ENCODE results near the gene MPRIP.

The MPRIP gene

DNA sequence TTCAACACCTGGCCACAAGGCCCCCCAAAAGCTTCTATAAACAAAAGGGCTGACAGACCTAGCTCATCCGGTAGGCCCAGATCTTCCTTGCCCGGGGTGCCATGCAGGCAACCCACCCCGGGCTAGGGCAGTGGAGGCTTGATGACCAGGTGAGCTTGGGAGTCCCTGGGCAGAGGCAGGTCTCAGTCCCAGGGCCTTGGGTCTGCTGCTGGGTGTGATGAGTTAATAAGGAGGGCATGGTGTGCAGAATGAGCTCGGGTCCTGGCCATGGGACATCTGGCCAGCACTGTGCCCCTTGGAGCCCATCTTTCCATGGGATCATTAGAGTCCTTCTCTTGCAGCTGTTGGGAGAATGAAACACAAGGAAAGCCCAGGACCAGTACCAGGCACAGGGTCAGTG, 20.2 kb upstream of the MPRIP start:
- no peak overlapping the region for H3K9ac ChIP-seq
- H4K20me1 ChIP-seq, result no peaks in the 10 kb centered on the region
- H3K27me3 ChIP-seq, result no peaks in the 10 kb centered on the region
- H3K36me3 ChIP-seq, result no peaks in the 10 kb centered on the region
- TF ChIP-seq Cebpa-rat (IDR thresholded peaks at IDR 0.05), result no peak
- H3K27ac ChIP-seq, result no peak overlapping the region
- peaks cover 60% of the 10 kb centered on the region for H3K4me1 ChIP-seq
- H3K4me2 ChIP-seq, result no peak overlapping the region
- H3K9me3 ChIP-seq, result no peaks in the 10 kb centered on the region
- no peak overlapping the region for H3K4me3 ChIP-seq

DNA sequence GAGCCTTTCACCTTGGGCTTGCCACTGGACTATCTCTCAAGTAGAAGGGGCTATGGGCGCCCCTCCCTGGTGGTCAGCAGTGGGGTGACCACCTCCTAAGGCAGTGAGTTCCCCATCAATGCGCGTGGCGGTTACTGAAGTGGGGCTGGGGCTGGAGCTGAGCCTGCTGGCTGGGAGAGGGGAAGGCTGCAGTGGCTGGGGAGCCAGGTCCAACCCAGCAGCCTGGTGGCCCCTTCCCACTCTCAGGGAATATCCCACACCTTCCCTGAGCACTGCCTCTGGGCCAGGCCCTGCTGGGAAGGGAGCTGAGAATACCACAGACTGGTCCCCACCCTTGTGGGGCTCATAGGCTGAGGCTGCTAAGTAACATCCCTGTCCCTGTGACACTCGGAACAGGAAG, 19.8 kb upstream of the MPRIP start:
- H3K4me3 ChIP-seq, result no peak overlapping the region
- H3K36me3 ChIP-seq, result no peaks in the 10 kb centered on the region
- H3K4me1 ChIP-seq, result peaks cover 60% of the 10 kb centered on the region
- no peak for TF ChIP-seq Cebpa-rat (IDR thresholded peaks at IDR 0.05)
- H3K9me3 ChIP-seq, result no peaks in the 10 kb centered on the region
- H3K9ac ChIP-seq, result no peak overlapping the region
- H3K27ac ChIP-seq, result no peak overlapping the region
- H4K20me1 ChIP-seq, result no peaks in the 10 kb centered on the region
- H3K4me2 ChIP-seq, result no peak overlapping the region
- no peaks in the 10 kb centered on the region for H3K27me3 ChIP-seq

DNA sequence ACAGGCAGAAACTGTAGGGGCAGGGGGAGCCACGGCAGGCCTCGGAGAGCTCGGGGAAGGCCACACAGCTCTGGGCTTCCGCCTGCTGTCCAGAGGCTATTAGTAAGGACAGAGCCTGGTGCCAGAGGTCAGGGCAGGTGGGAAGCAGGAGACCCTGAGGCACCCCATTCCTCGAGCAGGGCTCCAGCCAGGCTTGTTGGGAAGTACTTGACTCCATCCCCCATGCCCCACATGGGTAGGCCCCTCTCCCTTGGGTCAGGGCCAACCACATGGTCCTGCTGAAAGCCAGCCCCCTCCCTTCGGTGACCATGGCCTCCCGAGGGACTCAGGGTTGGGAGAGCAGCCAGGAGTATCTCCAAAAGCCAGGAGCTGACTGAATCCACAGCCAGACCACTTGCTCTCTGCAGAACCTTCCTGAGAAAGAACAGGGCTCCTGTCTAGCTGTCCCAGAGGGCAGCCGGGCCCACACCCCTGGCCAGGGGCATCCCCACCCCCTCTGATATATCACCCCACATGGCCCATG, 17.4 kb upstream of the MPRIP start:
- H3K4me1 ChIP-seq, result peaks cover 65% of the 10 kb centered on the region
- no peaks in the 10 kb centered on the region for H3K9me3 ChIP-seq
- no peaks in the 10 kb centered on the region for H3K36me3 ChIP-seq
- no peak overlapping the region for H3K4me3 ChIP-seq
- H3K27me3 ChIP-seq, result no peaks in the 10 kb centered on the region
- peak overlapping the region; percentile 70 for H3K27ac ChIP-seq
- peaks cover 13% of the 10 kb centered on the region for H4K20me1 ChIP-seq
- TF ChIP-seq Cebpa-rat (IDR thresholded peaks at IDR 0.05), result no peak
- H3K9ac ChIP-seq, result peak overlapping the region; percentile 49
- H3K4me2 ChIP-seq, result peak overlapping the region; percentile 84

DNA sequence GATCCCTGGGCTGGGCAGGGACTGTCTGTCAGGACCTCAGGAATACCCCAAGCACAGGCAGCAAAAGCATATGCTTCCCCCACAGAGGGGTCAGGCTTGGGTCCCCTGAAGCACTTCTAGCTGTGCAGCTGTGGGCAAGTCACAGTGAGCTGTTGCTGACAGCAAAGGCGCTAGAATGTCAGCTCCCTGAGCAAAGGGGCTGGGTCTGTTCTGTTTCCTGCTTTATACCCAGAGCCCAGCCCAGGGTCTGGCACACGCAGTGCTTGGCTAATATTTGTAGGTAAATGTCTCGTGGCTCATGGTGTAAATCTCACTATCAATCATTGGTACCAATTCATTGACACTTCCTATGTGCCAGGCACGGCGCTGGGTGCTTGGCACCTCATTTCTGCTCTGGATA, 16.6 kb upstream of the MPRIP start:
- no peak for TF ChIP-seq Cebpa-rat (IDR thresholded peaks at IDR 0.05)
- Histone ChIP-seq H3K4me2 (peak overlapping the region; percentile 84), H4K20me1 (peaks cover 13% of the 10 kb centered on the region), H3K4me1 (peaks cover 73% of the 10 kb centered on the region), H3K27me3 (no peaks in the 10 kb centered on the region), H3K27ac (peak overlapping the region; percentile 70), H3K9ac (peak overlapping the region; percentile 49; the same call in 1 of the 2 replicates), H3K9me3 (no peaks in the 10 kb centered on the region), H3K36me3 (no peaks in the 10 kb centered on the region), H3K4me3 (no peak overlapping the region)

DNA sequence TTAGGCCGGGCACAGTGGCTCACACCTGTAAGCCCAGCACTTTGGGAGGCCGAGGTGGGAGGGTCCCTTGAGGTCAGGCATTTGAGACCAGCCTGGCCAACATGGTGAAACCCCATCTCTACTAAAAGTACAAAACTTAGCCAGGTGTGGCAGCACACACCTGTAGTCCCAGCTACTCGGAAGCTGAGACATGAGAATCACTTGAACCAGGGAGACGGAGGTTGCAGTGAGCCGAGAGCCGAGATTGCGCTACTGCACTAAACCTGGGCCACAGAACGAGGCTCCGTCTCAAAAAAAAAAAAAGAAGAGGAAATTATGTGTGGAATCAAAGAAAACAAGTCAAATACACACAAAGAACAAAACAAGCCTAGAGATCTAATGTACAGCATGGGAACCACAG, 16.1 kb upstream of the MPRIP start:
- Histone ChIP-seq H3K27ac (no peak overlapping the region), H3K9me3 (no peaks in the 10 kb centered on the region), H3K36me3 (no peaks in the 10 kb centered on the region), H4K20me1 (peaks cover 13% of the 10 kb centered on the region), H3K4me2 (peak overlapping the region; percentile 84), H3K4me3 (no peak overlapping the region), H3K4me1 (peaks cover 73% of the 10 kb centered on the region), H3K27me3 (no peaks in the 10 kb centered on the region), H3K9ac (no peak overlapping the region)
- no peak for TF ChIP-seq Cebpa-rat (IDR thresholded peaks at IDR 0.05)

DNA sequence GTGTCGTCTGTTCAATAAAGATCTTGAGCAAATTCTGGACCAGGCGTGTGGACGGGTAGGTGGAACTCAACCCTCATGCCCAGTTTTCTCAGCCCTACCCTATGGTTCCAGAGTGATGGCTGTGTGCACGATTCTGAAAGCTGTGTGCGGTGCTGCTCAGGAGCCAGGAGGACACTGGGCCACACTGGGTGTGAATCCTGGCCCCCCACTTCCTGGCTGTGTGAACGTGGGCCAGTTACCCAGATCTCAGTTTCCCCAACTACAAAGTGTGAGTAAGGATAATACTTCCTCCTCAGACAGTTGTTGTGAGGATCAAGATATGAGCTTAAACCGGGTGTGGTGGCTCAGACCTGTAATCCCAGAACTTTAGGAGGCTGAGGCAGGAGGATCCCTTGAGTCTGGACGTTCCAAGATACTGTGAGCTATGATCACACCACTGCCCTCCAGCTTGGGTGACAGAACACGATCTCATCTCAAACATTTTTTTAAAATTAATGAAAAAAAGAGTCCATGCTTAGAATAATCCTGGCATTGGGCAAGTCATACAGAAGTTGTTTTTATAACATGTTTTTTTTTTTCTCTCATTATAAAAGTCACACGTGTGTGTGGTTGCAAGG, 14.7 kb upstream of the MPRIP start:
- Histone ChIP-seq H3K27ac (peak overlapping the region; percentile 83), H3K4me2 (peak overlapping the region; percentile 95), H3K27me3 (no peaks in the 10 kb centered on the region), H3K4me3 (no peak overlapping the region), H3K4me1 (peaks cover 84% of the 10 kb centered on the region), H3K9me3 (no peaks in the 10 kb centered on the region), H4K20me1 (peaks cover 13% of the 10 kb centered on the region), H3K9ac (no peak overlapping the region; the same call in 1 of the 2 replicates), H3K36me3 (no peaks in the 10 kb centered on the region)
- no peak for TF ChIP-seq Cebpa-rat (IDR thresholded peaks at IDR 0.05)

DNA sequence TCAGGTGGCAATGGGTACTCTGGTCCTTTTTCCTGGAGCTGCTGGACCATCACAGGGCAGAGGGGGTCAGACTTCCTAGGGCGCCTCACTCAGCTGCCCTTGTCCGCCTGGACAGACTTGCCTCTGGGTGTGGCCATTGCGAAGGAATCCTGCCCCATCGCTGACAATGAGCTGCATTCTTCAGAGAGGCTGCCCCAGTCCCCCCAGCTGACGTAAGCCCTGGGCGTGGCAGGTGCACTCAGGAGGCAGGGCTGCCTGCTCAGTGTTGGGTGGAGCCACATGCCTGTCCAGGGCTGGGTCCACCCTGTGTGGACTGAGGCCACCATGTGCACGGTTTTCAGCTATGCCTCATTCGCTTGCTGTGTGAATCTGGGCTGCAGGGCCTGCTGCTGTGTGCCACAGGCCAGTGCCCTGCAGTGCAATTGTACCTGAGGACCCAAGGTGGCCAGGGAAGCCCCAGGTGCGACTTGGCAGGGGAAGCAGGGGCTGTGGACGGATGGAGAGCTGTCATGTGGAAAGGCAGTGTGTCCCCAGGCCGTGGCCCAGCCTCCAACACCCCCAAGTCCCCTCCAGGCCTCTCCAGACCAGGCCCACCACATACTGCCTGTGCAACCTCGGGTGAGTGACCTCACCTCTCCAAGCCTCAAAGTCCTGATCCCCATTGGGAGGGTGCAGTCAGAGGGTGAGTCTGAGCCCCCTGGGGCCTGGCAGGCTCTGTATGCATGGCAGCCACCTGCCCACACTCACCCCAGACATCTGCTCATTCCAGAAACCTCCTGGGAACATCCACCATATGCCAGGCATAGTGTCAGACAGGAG, 14.0 kb upstream of the MPRIP start:
- H3K4me1 ChIP-seq, result peaks cover 85% of the 10 kb centered on the region
- peak overlapping the region; percentile 70; the same call in 1 of the 2 replicates for H3K9ac ChIP-seq
- no peaks in the 10 kb centered on the region for H3K36me3 ChIP-seq
- TF ChIP-seq Cebpa-rat (IDR thresholded peaks at IDR 0.05), result no peak
- H3K27ac ChIP-seq, result peak overlapping the region; percentile 83
- H3K27me3 ChIP-seq, result no peaks in the 10 kb centered on the region
- peaks cover 13% of the 10 kb centered on the region for H4K20me1 ChIP-seq
- peak overlapping the region; percentile 95 for H3K4me2 ChIP-seq
- no peaks in the 10 kb centered on the region for H3K9me3 ChIP-seq
- peak overlapping the region; percentile 50 for H3K4me3 ChIP-seq

DNA sequence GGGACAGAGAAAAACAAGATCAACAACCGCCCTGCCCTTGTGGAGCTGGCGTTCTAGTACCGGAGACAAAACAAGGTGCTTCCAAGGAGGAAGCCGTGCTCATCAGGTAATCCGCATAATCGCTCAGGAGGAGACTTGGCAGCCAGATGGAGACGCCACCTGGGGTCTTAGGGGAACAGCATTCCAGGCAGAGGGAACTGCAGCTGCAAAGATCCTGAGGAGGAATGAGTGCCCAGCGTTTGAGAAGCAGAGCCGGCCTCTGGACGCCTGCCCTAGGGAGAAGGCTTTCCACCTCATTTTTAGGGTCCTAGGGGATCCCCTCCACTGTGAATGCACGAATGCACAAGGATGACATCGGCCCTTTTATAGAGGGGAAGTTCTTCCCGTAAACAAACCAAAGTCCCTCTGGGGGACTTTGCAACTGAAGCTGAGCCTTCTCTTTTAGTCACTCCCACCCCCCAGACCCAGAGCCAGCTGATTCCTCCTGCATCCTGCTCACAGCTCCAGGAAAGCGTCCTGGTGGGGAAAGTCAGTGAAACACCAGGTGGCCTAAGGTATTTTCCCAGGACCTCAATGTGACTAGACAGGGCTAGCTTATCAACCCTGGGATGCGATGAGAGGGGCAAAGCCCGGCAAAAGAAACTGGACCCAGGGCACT, 13.2 kb upstream of the MPRIP start:
- H3K27me3 ChIP-seq, result no peaks in the 10 kb centered on the region
- H3K9me3 ChIP-seq, result no peaks in the 10 kb centered on the region
- peaks cover 13% of the 10 kb centered on the region for H4K20me1 ChIP-seq
- H3K36me3 ChIP-seq, result no peaks in the 10 kb centered on the region
- H3K4me2 ChIP-seq, result peak overlapping the region; percentile 95
- peak overlapping the region; percentile 83 for H3K27ac ChIP-seq
- peak overlapping the region; percentile 70 for H3K9ac ChIP-seq
- H3K4me1 ChIP-seq, result peaks cover 93% of the 10 kb centered on the region
- no peak for TF ChIP-seq Cebpa-rat (IDR thresholded peaks at IDR 0.05)
- H3K4me3 ChIP-seq, result peak overlapping the region; percentile 50

GRCh38 chr17:17029938-17030337, 12.3 kb upstream of the MPRIP start:
- H3K4me3 ChIP-seq, result no peak overlapping the region
- peak overlapping the region; percentile 83 for H3K27ac ChIP-seq
- no peaks in the 10 kb centered on the region for H3K9me3 ChIP-seq
- no peaks in the 10 kb centered on the region for H3K36me3 ChIP-seq
- 0 out of 2 replicates have a peak overlapping the region, but pooled peaks have one; percentile 70 for H3K9ac ChIP-seq
- H3K4me2 ChIP-seq, result peak overlapping the region; percentile 95
- peaks cover 13% of the 10 kb centered on the region for H4K20me1 ChIP-seq
- no peak for TF ChIP-seq Cebpa-rat (IDR thresholded peaks at IDR 0.05)
- peaks cover 93% of the 10 kb centered on the region for H3K4me1 ChIP-seq
- H3K27me3 ChIP-seq, result no peaks in the 10 kb centered on the region

All from BLaER1 (cell line).